Measurements from ENCODE around the gene ADH7. TPM values are rescaled to one million over a fixed set of nuclear protein-coding genes. Genes with fewer than 3 reads are reported as not detected.

Gene ADH7
- polyA plus RNA-seq, 2 of the 4 experiments (the other 2 are of a cell fraction) = not detected

- Histone ChIP-seq H3K4me2 (no peak overlapping the region), H3K4me3 (no peak overlapping the region), H3K9me3 (no peaks in the 10 kb centered on the region; the same call in 2 of the 3 replicates), H3K4me1 (no peaks in the 10 kb centered on the region), H3K27ac (no peak overlapping the region)
- TF ChIP-seq CEBPB (IDR thresholded peaks at IDR 0.05) (no peak), NPAS2 (CRISPR knock-in tag; IDR thresholded peaks at IDR 0.05; ENCODE audit: borderline replicate concordance) (no peak), CTCF (IDR thresholded peaks at IDR 0.05) (no peak), TP53 (CRISPR knock-in tag; IDR thresholded peaks at IDR 0.05) (no peak), EHMT2 (IDR thresholded peaks at IDR 0.05; ENCODE audit: low read depth) (no peak), EP300 (IDR thresholded peaks at IDR 0.05) (no peak), FOXS1 (CRISPR knock-in tag; IDR thresholded peaks at IDR 0.05) (no peak), EHF (CRISPR knock-in tag; IDR thresholded peaks at IDR 0.05) (no peak), KDM1A (IDR thresholded peaks at IDR 0.05; ENCODE audit: low read depth) (no peak), PBX3 (IDR thresholded peaks at IDR 0.05) (no peak), JUNB (IDR thresholded peaks at IDR 0.05) (no peak), FOSL2 (IDR thresholded peaks at IDR 0.05) (no peak), FOSL2 (CRISPR knock-in tag; IDR thresholded peaks at IDR 0.05) (no peak), CHD4 (IDR thresholded peaks at IDR 0.05; ENCODE audit: borderline replicate concordance) (no peak), SMC3 (IDR thresholded peaks at IDR 0.05) (no peak), HOXA7 (CRISPR knock-in tag; IDR thresholded peaks at IDR 0.05) (no peak), RFX5 (IDR thresholded peaks at IDR 0.05) (no peak), MAX (IDR thresholded peaks at IDR 0.05) (no peak), NFE2L2 (conservative IDR thresholded peaks at IDR 0.05; ENCODE audit: low read length) (no peak), HOXB13 (CRISPR knock-in tag; IDR thresholded peaks at IDR 0.05; ENCODE audit: low read depth) (no peak)
- no peak for ATAC-seq
- no peak for DNase-seq (ENCODE audit: low read depth in 1 of 2, low spot score in 1 of 2)
- no peak for FAIRE-seq
- ChIA-PET CTCF (no interaction called here), POLR2A (no interaction called here)
Measured at GRCh38 chr4:99457676-99458075, 22.5 kb upstream of the ADH7 start.

GRCh38 chr4:99457270-99457669 lies 22.1 kb upstream of the ADH7 start:
- FAIRE-seq (no peak), DNase-seq (ENCODE audit: low read depth in 1 of 2, low spot score in 1 of 2) (no peak), ATAC-seq (no peak)
- 62% methylated on average over 4 of the region's 4 CpGs for WGBS (ENCODE audit: missing lambda C conversion rate)
- Histone ChIP-seq H3K4me3 (no peak overlapping the region), H3K4me1 (no peaks in the 10 kb centered on the region), H3K27ac (no peak overlapping the region), H3K9me3 (no peaks in the 10 kb centered on the region; the same call in 2 of the 3 replicates), H3K4me2 (no peak overlapping the region)
- POLR2A ChIA-PET = no interaction called here
- no peak for TF ChIP-seq RCOR1 (IDR thresholded peaks at IDR 0.05; ENCODE audit: low read depth, low read length)
- no peak for TF ChIP-seq HES2 (IDR thresholded peaks at IDR 0.05)
- TF ChIP-seq CHD4 (IDR thresholded peaks at IDR 0.05; ENCODE audit: borderline replicate concordance) = no peak
- no peak for TF ChIP-seq HMGXB4 (CRISPR knock-in tag; IDR thresholded peaks at IDR 0.05; ENCODE audit: borderline replicate concordance)
- no peak for TF ChIP-seq FOSB (CRISPR knock-in tag; IDR thresholded peaks at IDR 0.05)
- TF ChIP-seq PHF8 (IDR thresholded peaks at IDR 0.05; ENCODE audit: borderline replicate concordance, low read depth) = no peak
- CTCF ChIA-PET = no interaction called here

All from A549 (cell line).